ENCODE measurements around the gene GALNT11.
"Not testable (repeated sequence)": the region's sequence is repeated elsewhere in the genome, so short reads cannot be mapped to it uniquely, and the experiment has no call there.

The GALNT11 gene

GRCh38 chr7:152076940-152077933 is 51.8 kb downstream of the GALNT11 start:
- no peak for DNase-seq

- no peak for DNase-seq
These were observed 52.6 kb downstream of the GALNT11 start for GRCh38 chr7:152078025-152078424.

GRCh38 chr7:152078786-152079185 is 53.3 kb downstream of the GALNT11 start:
- no peak for DNase-seq

GRCh38 chr7:152081088-152081487 is 55.6 kb downstream of the GALNT11 start:
- no peak for DNase-seq

- DNase-seq = not testable (repeated sequence)
These were observed 56.7 kb downstream of the GALNT11 start for GRCh38 chr7:152082073-152082721.

DNA sequence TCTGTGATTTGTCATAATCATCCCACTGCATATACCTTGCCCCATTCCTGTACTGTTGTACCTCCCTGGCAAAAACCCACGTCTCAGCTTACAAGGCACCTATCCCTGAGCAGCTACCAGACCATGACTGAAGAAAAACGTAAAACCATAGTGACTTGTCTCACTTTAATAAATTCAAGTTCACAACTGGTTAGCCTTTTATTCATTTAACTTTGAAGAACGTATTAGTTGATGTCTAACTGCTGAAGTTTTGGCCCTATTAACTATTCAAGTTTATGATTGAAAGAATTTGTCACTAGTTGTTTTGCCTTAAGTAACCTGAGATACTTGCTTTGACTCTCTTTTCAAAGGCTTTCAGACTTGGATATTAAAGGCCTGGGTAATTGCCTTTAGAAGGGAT is 59.7 kb downstream of the GALNT11 start:
- no peak for DNase-seq

DNA sequence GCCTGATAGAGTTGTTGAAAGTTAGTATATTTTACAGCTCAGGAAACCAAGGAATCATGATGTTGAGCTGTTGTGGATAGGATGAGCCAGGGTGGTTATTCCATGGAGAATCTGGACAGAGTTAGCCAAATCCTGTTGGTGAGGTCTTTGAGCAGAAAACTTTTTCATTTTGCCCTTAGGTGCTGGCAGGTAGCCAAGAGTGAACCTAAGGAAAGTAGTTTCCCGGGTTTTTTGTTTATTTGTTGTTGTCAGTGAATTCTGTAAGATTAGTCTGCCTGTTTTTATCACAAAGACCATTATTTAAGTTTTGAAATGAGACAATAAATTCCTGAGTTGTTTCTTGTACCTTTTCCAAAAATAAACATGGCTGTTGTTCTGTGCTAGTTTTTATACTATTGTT is 61.0 kb downstream of the GALNT11 start:
- DNase-seq = no peak

DNA sequence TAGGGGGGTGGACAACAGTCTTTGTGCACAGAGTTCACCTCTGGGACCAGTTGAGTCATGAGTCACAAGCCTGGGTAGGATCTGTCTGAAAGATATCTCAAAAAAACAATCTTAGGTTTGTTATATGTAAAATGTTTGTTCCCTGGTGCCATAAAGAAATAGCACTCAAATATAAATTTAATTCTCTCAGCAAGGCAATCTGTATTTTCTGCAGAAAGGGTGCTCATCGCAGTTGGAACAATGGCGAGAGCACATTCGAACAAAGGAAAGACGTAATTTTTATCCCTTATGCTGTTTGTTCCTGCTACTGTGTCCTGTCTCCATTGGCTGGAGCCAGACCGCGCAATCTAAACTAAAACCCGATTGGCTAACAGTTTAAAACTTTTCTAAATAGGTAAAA is 63.7 kb downstream of the GALNT11 start:
- DNase-seq = no peak

DNA sequence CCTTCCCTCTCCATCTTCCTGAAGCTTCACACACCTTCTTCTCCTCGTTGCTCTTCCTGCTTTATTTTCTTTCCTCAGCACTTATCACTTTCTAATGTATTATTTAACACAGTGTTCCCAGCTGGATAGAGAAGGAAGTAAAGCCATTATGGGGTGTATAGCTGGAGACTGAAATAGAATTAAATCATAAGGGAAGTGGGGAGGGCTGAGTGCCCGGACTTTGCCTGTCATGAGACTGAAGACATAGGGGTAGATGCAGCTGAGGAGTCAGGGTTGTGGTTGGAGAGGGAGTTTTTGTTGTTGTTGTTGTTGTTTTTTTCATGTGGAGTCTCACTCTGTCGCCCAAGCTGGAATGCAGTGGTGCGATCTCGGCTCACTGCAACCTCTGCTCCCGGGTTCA is 65.3 kb downstream of the GALNT11 start:
- no peak for DNase-seq

DNA sequence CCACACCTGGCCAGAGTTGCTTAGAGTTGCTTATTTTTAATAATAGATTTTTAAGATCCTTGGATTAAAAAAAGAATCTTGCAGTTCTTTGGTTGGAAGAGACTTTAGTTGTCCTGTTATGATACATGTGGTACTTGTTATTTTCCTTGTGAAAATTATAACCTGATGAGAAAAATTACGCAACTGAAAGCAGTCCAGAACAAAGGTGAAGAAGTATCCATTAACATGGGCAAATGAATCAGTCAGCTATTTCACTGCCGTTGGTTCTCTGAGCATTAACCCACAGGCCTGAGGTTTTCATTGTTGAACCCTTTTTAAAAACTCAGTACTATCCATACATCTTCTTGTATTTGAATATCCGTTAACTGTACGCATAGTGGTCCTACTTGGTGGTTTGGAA is 68.2 kb downstream of the GALNT11 start:
- no peak for DNase-seq

GRCh38 chr7:152095771-152096170 is 70.3 kb downstream of the GALNT11 start:
- DNase-seq = no peak

DNA sequence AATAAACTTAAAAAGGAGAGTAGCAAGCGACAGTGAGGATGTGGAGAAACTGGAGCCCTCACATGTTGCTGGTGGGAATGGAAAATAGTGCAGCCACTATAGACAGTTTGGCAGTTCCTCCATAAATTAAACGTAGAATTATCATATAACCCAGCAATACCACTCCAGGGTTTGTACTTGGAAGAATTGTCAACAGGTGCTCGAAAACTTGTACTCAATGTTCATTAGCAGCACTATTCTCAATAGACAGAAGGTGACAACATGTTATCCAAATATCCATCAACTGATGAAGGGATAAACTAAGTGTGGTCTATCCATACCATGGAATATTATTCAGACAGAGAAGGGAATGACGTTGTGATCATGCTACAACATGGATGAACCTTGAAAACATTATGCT is 71.9 kb downstream of the GALNT11 start:
- DNase-seq = no peak

DNA sequence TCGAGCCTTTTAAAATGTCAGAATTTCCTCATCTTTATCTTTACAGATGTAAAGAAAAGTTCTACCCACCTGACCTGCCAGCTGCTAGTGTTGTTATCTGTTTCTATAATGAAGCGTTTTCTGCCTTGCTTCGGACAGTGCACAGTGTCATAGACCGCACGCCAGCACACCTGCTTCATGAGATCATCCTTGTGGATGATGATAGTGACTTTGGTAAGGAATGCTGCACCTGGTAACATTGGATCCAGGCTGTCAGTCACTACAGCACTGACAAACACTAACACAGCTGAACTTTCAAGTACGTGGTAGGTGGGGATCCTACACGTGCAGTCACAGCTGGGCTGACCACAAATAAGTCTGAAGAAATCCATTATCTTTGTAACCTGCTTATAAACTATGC is 77.6 kb downstream of the GALNT11 start:
- DNase-seq = no peak

DNA sequence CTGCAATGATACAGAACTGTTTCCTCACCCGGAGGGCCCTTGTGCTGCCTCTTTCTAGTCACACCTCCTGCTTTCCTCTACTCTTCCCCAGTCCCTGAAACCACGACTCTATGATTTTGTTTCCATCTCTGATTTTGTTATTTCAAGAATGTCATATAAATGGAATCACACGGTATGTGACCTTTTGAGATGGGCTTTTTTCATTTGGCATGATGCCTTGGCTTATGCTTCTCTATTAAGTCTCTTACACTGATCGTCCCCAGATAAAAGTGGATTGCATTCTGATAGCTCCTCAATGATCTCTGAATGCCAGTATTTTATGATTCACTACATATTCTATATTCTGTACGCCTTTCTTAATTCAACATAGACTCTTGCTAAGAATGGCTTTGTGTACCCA is 78.2 kb downstream of the GALNT11 start:
- DNase-seq = no peak

DNA sequence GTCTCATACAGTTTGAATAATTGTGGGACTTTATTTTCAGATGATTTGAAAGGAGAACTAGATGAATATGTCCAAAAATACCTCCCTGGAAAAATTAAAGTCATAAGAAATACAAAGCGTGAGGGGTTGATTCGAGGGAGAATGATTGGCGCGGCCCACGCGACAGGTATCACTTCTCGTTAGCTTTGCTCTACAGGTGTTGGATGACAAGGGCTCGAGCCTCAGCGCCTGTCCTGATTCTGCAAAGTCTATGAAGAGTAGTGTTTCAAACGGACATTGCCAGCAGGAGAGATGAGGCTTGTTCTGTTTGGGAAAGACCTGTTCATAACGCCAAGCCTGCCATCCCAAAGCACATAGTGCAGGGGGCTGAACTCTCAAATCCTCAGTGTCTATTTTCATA is 79.7 kb downstream of the GALNT11 start:
- no peak for DNase-seq

- no peak for DNase-seq
These were observed 81.5 kb downstream of the GALNT11 start for GRCh38 chr7:152106990-152107389.

DNA sequence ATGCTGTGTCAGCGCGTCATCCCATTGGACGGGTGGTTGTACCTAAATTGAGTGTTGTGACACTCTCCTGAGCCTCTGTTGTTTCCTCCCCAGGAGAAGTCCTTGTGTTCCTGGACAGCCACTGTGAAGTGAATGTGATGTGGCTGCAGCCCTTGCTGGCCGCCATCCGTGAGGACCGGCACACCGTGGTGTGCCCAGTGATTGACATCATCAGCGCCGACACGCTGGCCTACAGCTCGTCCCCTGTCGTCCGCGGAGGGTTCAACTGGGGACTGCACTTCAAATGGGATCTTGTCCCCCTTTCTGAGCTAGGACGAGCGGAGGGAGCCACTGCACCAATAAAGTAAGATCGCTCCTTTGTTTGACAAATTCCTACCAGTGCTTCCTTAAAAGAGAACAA is 82.5 kb downstream of the GALNT11 start:
- DNase-seq = no peak

DNA sequence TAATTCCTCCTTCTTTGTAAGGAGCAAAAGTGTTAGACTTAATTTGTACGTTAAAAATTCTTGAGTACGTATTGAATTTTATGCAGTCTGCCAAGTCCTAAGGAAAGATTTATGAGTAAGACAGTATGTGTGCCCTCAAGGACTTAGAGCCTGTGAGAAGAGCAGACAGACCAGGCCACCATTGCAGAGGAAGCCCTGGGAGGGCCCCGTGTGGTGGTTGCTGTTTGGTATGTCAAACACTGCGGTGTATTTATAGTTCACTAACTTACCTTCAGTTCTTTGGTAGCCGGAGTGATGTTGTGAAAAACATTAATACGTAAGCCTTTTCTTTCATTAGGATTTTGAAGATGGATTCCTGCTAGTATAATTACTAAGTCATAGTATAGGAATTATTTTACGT is 82.9 kb downstream of the GALNT11 start:
- no peak for DNase-seq

GRCh38 chr7:152112829-152113228 is 87.4 kb downstream of the GALNT11 start:
- no peak for DNase-seq

GRCh38 chr7:152115021-152115718 is 89.7 kb downstream of the GALNT11 start:
- DNase-seq = no peak

DNA sequence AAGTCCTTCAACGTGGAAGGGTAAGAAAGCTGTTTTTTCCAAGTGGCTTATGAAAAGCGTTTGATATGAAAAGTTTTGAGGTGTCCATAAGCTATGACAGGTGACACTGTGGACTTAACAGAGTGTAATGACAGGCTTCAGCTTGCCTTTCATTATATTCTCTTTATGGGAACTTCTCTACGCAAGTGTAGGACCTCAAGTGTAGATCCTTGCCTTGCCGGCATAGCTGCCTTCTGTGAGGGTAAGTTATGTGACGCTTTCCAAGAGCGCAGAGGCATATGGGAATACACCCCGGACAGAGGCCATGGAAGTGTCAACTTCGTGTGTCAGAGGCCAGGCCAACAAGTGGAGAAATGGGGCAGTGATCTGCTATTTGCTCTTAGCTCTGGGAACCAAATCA is 91.9 kb downstream of the GALNT11 start:
- DNase-seq = no peak

DNA sequence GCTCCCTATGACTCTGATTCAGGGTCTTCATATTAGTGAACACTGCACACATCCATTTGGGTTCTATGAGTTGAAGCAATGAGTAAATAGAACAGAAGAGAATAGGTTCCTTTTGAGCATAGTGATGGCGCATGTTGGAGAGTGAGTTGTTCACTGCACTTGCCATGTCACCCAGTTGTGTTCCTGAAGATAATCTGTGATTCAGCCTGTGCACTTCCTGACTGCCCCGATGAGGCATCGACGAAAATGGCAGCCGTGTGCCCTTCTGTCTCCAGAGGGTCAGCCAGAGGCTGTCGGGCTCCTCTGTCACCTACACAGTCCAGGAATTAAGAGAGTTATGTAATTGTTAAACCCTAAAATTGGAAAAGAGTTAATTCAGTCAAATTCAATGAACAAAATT is 94.7 kb downstream of the GALNT11 start:
- DNase-seq = no peak

DNA sequence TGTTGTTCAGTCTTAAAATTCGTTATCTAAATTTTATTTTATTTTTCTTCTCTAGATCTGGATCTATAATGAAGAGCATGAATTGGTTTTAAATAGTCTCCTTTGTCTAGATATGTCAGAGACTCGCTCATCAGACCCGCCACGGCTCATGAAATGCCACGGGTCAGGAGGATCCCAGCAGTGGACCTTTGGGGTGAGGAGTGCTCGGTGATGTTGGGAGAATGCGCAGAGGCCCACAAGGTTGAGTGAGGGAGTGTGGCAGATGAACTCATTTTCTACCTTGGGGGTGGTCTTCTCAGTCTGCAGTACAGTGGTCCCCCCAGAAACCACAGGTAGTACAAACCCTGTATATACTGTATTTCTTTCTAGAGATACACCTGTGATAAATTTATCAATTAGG is 95.3 kb downstream of the GALNT11 start:
- DNase-seq = no peak

GRCh38 chr7:152121432-152121831 is 96.0 kb downstream of the GALNT11 start:
- no peak for DNase-seq
